Measurements from ENCODE around the gene SCAMP4.

SCAMP4 gene

DNA sequence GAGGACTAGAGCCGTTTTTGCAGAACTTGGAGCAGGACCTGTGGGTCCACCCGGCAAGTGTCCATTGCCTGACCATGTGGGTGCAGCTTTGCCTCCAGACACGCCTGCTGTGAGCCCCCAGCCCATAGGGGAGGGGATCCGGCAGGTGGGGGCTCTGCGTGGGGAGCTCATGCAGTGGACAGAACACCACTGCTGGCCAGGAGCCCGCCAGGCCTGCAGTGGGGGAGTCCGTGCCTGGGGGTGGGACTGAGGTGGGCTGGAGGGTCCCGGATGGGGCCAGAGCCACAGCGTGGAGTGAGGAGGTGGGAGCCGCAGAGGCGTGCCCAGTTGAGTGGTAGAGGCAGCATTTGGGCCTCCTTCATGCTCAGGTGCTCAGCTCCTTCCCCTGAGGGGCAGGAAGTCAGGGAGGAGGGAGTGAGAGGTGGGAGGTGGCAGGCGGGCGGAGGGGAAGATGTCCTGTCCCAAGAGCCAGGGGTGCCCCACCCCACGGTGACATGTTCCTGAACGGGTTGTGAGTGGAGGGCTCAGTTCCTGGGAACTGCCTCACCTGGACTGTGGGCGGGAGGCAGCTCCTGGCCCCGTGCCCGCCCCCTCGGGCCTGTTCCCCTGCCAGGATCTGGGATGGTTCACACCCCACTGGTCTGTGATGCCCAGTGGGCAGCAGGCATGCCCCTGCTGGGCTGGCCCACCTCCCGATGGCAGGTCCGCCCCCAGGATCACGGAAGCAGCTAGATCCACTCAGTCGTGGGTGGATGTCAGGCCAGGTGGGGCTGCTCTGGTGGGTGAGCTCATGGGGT is 8.8 kb downstream of the SCAMP4 start:
- H3K4me1 ChIP-seq (ENCODE audit: insufficient read depth, low read length), result peaks cover 6% of the 10 kb centered on the region; the same call in 1 of the 2 replicates
- ATAC-seq (ENCODE audit: insufficient read depth, low read depth) (no peak), DNase-seq (no peak)
- no peak overlapping the region for H3K9ac ChIP-seq (ENCODE audit: low read depth, low read length)
- no peak overlapping the region for H3K4me2 ChIP-seq (ENCODE audit: insufficient read depth, low read length)
- no peak overlapping the region for H3K27ac ChIP-seq (ENCODE audit: low read length)
- H4K20me1 ChIP-seq (ENCODE audit: insufficient read depth, low read length), result peaks cover 46% of the 10 kb centered on the region
- peaks cover 55% of the 10 kb centered on the region for H3K36me3 ChIP-seq (ENCODE audit: insufficient read depth, low read length)
- no peak overlapping the region for H3K4me3 ChIP-seq (ENCODE audit: low read depth in 1 of 2, low read length in 2 of 2)
- H2AFZ ChIP-seq (ENCODE audit: low read depth, low read length), result no peak overlapping the region
- peaks cover 57% of the 10 kb centered on the region for H3K79me2 ChIP-seq (ENCODE audit: insufficient read depth, low read length)
- TF ChIP-seq, protein P1, sequence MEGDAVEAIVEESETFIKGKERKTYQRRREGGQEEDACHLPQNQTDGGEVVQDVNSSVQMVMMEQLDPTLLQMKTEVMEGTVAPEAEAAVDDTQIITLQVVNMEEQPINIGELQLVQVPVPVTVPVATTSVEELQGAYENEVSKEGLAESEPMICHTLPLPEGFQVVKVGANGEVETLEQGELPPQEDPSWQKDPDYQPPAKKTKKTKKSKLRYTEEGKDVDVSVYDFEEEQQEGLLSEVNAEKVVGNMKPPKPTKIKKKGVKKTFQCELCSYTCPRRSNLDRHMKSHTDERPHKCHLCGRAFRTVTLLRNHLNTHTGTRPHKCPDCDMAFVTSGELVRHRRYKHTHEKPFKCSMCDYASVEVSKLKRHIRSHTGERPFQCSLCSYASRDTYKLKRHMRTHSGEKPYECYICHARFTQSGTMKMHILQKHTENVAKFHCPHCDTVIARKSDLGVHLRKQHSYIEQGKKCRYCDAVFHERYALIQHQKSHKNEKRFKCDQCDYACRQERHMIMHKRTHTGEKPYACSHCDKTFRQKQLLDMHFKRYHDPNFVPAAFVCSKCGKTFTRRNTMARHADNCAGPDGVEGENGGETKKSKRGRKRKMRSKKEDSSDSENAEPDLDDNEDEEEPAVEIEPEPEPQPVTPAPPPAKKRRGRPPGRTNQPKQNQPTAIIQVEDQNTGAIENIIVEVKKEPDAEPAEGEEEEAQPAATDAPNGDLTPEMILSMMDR (IDR thresholded peaks at IDR 0.05; ENCODE audit: borderline replicate concordance, extremely low read depth, low read length, poor library complexity, severe bottlenecking), result no peak
- no peak for TF ChIP-seq EZH2 (IDR thresholded peaks at IDR 0.05; ENCODE audit: borderline replicate concordance, low read depth, low read length, severe bottlenecking)
- no peaks in the 10 kb centered on the region for H3K9me3 ChIP-seq (ENCODE audit: insufficient read depth, low read length, severe bottlenecking)
- H3K27me3 ChIP-seq (ENCODE audit: insufficient read depth, low read length, poor library complexity), result no peaks in the 10 kb centered on the region

DNA sequence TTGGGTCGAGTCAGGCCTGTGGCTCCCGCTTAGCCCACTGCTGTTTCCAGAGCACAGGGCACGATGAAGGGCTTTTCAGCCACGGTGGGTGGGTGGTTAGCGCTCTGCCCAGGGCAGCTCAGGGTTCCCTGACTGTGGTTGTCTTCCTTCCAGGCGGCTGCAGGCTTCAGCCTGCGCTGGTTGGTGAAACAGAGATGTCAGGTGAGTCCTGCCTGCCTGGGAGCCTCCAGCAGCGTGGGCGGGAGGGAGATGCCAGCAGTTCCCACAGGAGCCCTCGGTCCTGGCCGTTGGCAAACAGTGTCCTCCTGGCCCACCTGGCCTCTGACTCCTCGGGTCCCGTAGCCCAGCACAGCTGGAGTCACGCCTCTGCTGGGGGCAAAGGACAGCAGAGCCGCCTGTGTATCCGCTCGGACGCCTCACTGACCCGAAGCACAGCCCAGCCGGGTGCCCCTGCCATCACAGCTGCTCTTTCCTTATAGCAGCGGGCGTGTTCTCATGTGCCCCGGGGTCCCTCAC is 9.7 kb downstream of the SCAMP4 start:
- peaks cover 1% of the 10 kb centered on the region; the same call in 1 of the 2 replicates for H3K4me1 ChIP-seq (ENCODE audit: insufficient read depth, low read length)
- no peak overlapping the region for H3K4me2 ChIP-seq (ENCODE audit: insufficient read depth, low read length)
- no peak overlapping the region for H3K9ac ChIP-seq (ENCODE audit: low read depth, low read length)
- no peak overlapping the region for H3K4me3 ChIP-seq (ENCODE audit: low read depth in 1 of 2, low read length in 2 of 2)
- H3K9me3 ChIP-seq (ENCODE audit: insufficient read depth, low read length, severe bottlenecking), result no peaks in the 10 kb centered on the region
- H3K36me3 ChIP-seq (ENCODE audit: insufficient read depth, low read length), result peaks cover 55% of the 10 kb centered on the region
- H3K79me2 ChIP-seq (ENCODE audit: insufficient read depth, low read length), result peaks cover 48% of the 10 kb centered on the region
- TF ChIP-seq, protein P1 (IDR thresholded peaks at IDR 0.05; ENCODE audit: borderline replicate concordance, extremely low read depth, low read length, poor library complexity, severe bottlenecking), result no peak
- no peak for TF ChIP-seq EZH2 (IDR thresholded peaks at IDR 0.05; ENCODE audit: borderline replicate concordance, low read depth, low read length, severe bottlenecking)
- H4K20me1 ChIP-seq (ENCODE audit: insufficient read depth, low read length), result peaks cover 37% of the 10 kb centered on the region
- H2AFZ ChIP-seq (ENCODE audit: low read depth, low read length), result no peak overlapping the region
- ATAC-seq (ENCODE audit: insufficient read depth, low read depth), result no peak
- DNase-seq, result no peak
- H3K27me3 ChIP-seq (ENCODE audit: insufficient read depth, low read length, poor library complexity), result no peaks in the 10 kb centered on the region
- H3K27ac ChIP-seq (ENCODE audit: low read length), result no peak overlapping the region

DNA sequence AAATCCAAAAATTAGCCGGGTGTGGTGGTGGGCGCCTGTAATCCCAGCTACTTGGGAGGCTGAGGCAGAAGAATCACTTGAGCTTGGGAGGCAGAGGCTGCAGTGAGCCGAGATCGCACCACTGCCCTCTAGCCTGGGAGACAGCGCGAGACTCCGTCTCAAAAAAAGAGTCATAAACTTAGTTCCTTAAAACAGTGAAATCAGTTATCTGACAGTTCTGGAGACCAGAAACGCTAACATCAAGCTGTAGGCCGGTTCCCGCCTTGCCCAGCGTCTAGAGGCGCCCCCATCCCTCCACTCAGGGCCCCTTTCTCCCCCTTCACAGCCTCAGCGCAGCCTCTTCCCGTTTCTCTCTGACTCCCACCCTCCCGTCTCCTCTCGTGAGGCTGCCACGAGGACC is 11.9 kb downstream of the SCAMP4 start:
- H2AFZ ChIP-seq (ENCODE audit: low read depth, low read length), result no peak overlapping the region

More for the DNA sequence above, 11.9 kb downstream of the SCAMP4 start:
- Histone ChIP-seq H3K79me2 (ENCODE audit: insufficient read depth, low read length) (peaks cover 27% of the 10 kb centered on the region), H3K9ac (ENCODE audit: low read depth, low read length) (no peak overlapping the region), H3K36me3 (ENCODE audit: insufficient read depth, low read length) (peaks cover 69% of the 10 kb centered on the region), H3K9me3 (ENCODE audit: insufficient read depth, low read length, severe bottlenecking) (no peaks in the 10 kb centered on the region), H3K4me1 (ENCODE audit: insufficient read depth, low read length) (no peaks in the 10 kb centered on the region), H3K4me3 (ENCODE audit: low read depth in 1 of 2, low read length in 2 of 2) (no peak overlapping the region), H4K20me1 (ENCODE audit: insufficient read depth, low read length) (peaks cover 30% of the 10 kb centered on the region), H3K27ac (ENCODE audit: low read length) (no peak overlapping the region), H3K4me2 (ENCODE audit: insufficient read depth, low read length) (no peak overlapping the region), H3K27me3 (ENCODE audit: insufficient read depth, low read length, poor library complexity) (no peaks in the 10 kb centered on the region)
- DNase-seq, result no peak
- ATAC-seq (ENCODE audit: insufficient read depth, low read depth), result no peak
- TF ChIP-seq, protein P1 (IDR thresholded peaks at IDR 0.05; ENCODE audit: borderline replicate concordance, extremely low read depth, low read length, poor library complexity, severe bottlenecking), result no peak
- no peak for TF ChIP-seq EZH2 (IDR thresholded peaks at IDR 0.05; ENCODE audit: borderline replicate concordance, low read depth, low read length, severe bottlenecking)

Data from DND-41 (cell line).